WTC11 (cell line): Measurements from ENCODE around the gene CGB8. TPM values are rescaled to one million over a fixed set of nuclear protein-coding genes. Genes with fewer than 3 reads are reported as not detected.

Experiments
- ATAC-seq: fragments of 200-7000 bp; cut with Tn5 transposase; 2 replicates; pipeline ENCODE4 v1.10.0; 2021; ENCODE audit warnings: mild to moderate bottlenecking, moderate library complexity
- CTCF ChIA-PET: fragments of 300-600 bp; sonication (Branson Sonifier 250); formaldehyde crosslinking; loops from one replicate; lab custom pipeline; 2021; ENCODE audit warnings: antibody characterized with exemption; lab: Charles Lee
- POLR2A ChIA-PET: fragments of 350-600 bp; sonication (Branson Sonifier 250); formaldehyde crosslinking; loops from one replicate; lab custom pipeline; 2021; ENCODE audit warnings: antibody characterized with exemption; lab: Charles Lee
- DNase-seq: peaks from one replicate; pipeline ENCODE4 v3.0.0; 2021; ENCODE audit warnings: low spot score
- H3K27ac Mint-ChIP-seq: 2 replicates; pipeline ENCODE4 v1.8.0; 2021; ENCODE audit warnings: mixed read lengths
- H3K27me3 Mint-ChIP-seq: 2 replicates; pipeline ENCODE4 v1.8.0; 2021; ENCODE audit warnings: low read depth, mild to moderate bottlenecking, moderate library complexity, mixed read lengths
- H3K36me3 Mint-ChIP-seq: 2 replicates; pipeline ENCODE4 v1.8.0; 2021; ENCODE audit warnings: mixed read lengths
- H3K4me1 Mint-ChIP-seq: 2 replicates; pipeline ENCODE4 v1.8.0; 2022; ENCODE audit warnings: mixed read lengths
- H3K4me3 Mint-ChIP-seq: 2 replicates; pipeline ENCODE4 v1.8.0; 2021; ENCODE audit warnings: mild to moderate bottlenecking, moderate library complexity, mixed read lengths
- H3K9me3 Mint-ChIP-seq: 2 replicates; pipeline ENCODE4 v1.8.0; 2021; ENCODE audit warnings: mixed read lengths
- ELF4 ChIP-seq: sonication (generic); formaldehyde crosslinking; IDR thresholded peaks from 2 replicates; pipeline ENCODE4 v1.8.1; 2022; ENCODE audit warnings: low read depth, mild to moderate bottlenecking, moderate library complexity, missing genetic modification reagents
- ESRRA ChIP-seq: sonication (generic); formaldehyde crosslinking; IDR thresholded peaks from 2 replicates; pipeline ENCODE4 v1.8.1; 2022; ENCODE audit warnings: mild to moderate bottlenecking, missing genetic modification reagents, borderline replicate concordance
- FOXJ3 ChIP-seq: sonication (generic); formaldehyde crosslinking; IDR thresholded peaks from 2 replicates; pipeline ENCODE4 v1.9.0; 2021; ENCODE audit warnings: missing genetic modification reagents, mild to moderate bottlenecking, borderline replicate concordance
- FOXK1 ChIP-seq: sonication (generic); formaldehyde crosslinking; IDR thresholded peaks from 2 replicates; pipeline ENCODE4 v1.8.0; 2022; ENCODE audit warnings: mild to moderate bottlenecking, moderate library complexity, missing genetic modification reagents
- FOXP1 ChIP-seq: sonication (generic); formaldehyde crosslinking; IDR thresholded peaks from 2 replicates; pipeline ENCODE4 v1.8.0; 2022; ENCODE audit warnings: missing genetic modification reagents, mild to moderate bottlenecking, moderate library complexity, borderline replicate concordance
- IRF2 ChIP-seq: sonication (generic); formaldehyde crosslinking; IDR thresholded peaks from 2 replicates; pipeline ENCODE4 v1.8.0; 2022; ENCODE audit warnings: low read depth, missing genetic modification reagents, borderline replicate concordance
- MXD4 ChIP-seq: fragments of 250-450 bp; sonication (Bioruptor Pico); IDR thresholded peaks from 2 replicates; pipeline ENCODE4 v1.8.0; 2021; ENCODE audit warnings: mild to moderate bottlenecking, moderate library complexity, borderline replicate concordance
- NFYB ChIP-seq: sonication (generic); formaldehyde crosslinking; conservative IDR thresholded peaks from 2 replicates; pipeline ENCODE4 v1.8.0; 2022; ENCODE audit warnings: low read depth, missing genetic modification reagents
- NR3C1 ChIP-seq: sonication (generic); formaldehyde crosslinking; conservative IDR thresholded peaks from 2 replicates; pipeline ENCODE4 v1.8.1; 2023; ENCODE audit warnings: low read depth, mild to moderate bottlenecking, missing genetic modification reagents
- OVOL2 ChIP-seq: fragments of 250-450 bp; sonication (Bioruptor Pico); IDR thresholded peaks from 2 replicates; pipeline ENCODE4 v1.9.0; 2021; ENCODE audit warnings: mild to moderate bottlenecking, borderline replicate concordance
- ZNF317 ChIP-seq: sonication (generic); formaldehyde crosslinking; IDR thresholded peaks from 2 replicates; pipeline ENCODE4 v1.8.1; 2023; ENCODE audit warnings: low read depth, mild to moderate bottlenecking, moderate library complexity, missing genetic modification reagents, borderline replicate concordance
- ZNF396 ChIP-seq: fragments of 250-450 bp; sonication (Bioruptor Pico); IDR thresholded peaks from 2 replicates; pipeline ENCODE4 v1.8.0; 2021; ENCODE audit warnings: mild to moderate bottlenecking, moderate library complexity, borderline replicate concordance
- total RNA-seq: library from RNA; stranded (reverse); gene quantifications from 3 replicates; pipeline ENCODE4 v1.2.3, GENCODE V29; 2021
- TF ChIP-seq, protein P1 (sequence below): sonication (generic); formaldehyde crosslinking; IDR thresholded peaks from 2 replicates; pipeline ENCODE4 v1.8.0; 2023; ENCODE audit warnings: missing genetic modification reagents, mild to moderate bottlenecking, borderline replicate concordance
- TF ChIP-seq, protein P2 (sequence below): sonication (generic); formaldehyde crosslinking; IDR thresholded peaks from 2 replicates; pipeline ENCODE4 v1.8.1; 2022; ENCODE audit warnings: mild to moderate bottlenecking, moderate library complexity, missing genetic modification reagents
- TF ChIP-seq, protein P3 (sequence below): sonication (generic); formaldehyde crosslinking; conservative IDR thresholded peaks from 2 replicates; pipeline ENCODE4 v1.8.1; 2022; ENCODE audit warnings: mild to moderate bottlenecking, missing genetic modification reagents
- TF ChIP-seq, protein P4 (sequence below): sonication (generic); formaldehyde crosslinking; IDR thresholded peaks from 2 replicates; pipeline ENCODE4 v1.8.1; 2023; ENCODE audit warnings: mild to moderate bottlenecking, missing genetic modification reagents, borderline replicate concordance
- TF ChIP-seq, protein P5 (sequence below): sonication (generic); formaldehyde crosslinking; IDR thresholded peaks from 2 replicates; pipeline ENCODE4 v1.8.1; 2023; ENCODE audit warnings: mild to moderate bottlenecking, missing genetic modification reagents
- TF ChIP-seq, protein P6 (sequence below): sonication (generic); formaldehyde crosslinking; IDR thresholded peaks from 2 replicates; pipeline ENCODE4 v1.8.1; 2022; ENCODE audit warnings: mild to moderate bottlenecking, missing genetic modification reagents, moderate library complexity, borderline replicate concordance

CGB8 gene
- total RNA-seq, 1 experiment from 2014 or later, result 0.31 TPM

DNA sequence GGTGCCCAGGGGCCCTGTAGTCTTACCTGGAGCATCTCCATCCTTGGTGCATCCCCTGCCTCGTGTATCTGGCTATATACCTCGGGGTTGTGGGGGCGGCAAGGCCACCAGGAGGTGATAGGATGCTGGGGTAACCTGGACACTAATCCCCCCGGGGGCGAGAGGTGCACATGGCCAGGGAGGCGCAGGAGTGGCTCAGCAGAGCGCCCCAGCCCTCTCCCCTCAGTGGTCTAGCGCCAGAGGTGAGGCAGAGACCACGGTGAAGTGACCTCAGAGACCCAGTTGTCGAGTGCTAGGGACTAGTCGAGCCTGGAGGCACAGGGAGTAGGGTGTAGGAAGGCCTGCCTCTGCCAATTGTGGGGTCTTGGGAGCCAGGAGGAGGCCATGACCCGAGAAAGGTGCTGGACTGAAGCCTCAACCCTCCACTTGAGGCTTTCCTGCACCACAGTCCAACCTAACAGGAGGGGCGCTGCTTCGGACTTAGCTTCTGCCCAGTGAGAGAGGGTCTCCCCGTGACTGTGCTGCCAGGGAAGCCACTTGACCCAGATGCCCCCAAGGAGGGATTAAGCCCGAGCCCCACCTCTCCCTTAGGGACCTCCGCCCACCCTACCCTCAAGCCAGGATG lies 31.8 kb downstream of the CGB8 start, which contains the start of gene LHB (continued):
- TF ChIP-seq, protein P1, sequence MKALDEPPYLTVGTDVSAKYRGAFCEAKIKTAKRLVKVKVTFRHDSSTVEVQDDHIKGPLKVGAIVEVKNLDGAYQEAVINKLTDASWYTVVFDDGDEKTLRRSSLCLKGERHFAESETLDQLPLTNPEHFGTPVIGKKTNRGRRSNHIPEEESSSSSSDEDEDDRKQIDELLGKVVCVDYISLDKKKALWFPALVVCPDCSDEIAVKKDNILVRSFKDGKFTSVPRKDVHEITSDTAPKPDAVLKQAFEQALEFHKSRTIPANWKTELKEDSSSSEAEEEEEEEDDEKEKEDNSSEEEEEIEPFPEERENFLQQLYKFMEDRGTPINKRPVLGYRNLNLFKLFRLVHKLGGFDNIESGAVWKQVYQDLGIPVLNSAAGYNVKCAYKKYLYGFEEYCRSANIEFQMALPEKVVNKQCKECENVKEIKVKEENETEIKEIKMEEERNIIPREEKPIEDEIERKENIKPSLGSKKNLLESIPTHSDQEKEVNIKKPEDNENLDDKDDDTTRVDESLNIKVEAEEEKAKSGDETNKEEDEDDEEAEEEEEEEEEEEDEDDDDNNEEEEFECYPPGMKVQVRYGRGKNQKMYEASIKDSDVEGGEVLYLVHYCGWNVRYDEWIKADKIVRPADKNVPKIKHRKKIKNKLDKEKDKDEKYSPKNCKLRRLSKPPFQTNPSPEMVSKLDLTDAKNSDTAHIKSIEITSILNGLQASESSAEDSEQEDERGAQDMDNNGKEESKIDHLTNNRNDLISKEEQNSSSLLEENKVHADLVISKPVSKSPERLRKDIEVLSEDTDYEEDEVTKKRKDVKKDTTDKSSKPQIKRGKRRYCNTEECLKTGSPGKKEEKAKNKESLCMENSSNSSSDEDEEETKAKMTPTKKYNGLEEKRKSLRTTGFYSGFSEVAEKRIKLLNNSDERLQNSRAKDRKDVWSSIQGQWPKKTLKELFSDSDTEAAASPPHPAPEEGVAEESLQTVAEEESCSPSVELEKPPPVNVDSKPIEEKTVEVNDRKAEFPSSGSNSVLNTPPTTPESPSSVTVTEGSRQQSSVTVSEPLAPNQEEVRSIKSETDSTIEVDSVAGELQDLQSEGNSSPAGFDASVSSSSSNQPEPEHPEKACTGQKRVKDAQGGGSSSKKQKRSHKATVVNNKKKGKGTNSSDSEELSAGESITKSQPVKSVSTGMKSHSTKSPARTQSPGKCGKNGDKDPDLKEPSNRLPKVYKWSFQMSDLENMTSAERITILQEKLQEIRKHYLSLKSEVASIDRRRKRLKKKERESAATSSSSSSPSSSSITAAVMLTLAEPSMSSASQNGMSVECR, result no peak
- TF ChIP-seq IRF2 (CRISPR knock-in tag) (no peak), OVOL2 (CRISPR knock-in tag) (no peak), ZNF396 (CRISPR knock-in tag) (no peak)
- TF ChIP-seq, protein P2, sequence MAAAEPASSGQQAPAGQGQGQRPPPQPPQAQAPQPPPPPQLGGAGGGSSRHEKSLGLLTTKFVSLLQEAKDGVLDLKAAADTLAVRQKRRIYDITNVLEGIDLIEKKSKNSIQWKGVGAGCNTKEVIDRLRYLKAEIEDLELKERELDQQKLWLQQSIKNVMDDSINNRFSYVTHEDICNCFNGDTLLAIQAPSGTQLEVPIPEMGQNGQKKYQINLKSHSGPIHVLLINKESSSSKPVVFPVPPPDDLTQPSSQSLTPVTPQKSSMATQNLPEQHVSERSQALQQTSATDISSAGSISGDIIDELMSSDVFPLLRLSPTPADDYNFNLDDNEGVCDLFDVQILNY (CRISPR knock-in tag), result no peak

DNA sequence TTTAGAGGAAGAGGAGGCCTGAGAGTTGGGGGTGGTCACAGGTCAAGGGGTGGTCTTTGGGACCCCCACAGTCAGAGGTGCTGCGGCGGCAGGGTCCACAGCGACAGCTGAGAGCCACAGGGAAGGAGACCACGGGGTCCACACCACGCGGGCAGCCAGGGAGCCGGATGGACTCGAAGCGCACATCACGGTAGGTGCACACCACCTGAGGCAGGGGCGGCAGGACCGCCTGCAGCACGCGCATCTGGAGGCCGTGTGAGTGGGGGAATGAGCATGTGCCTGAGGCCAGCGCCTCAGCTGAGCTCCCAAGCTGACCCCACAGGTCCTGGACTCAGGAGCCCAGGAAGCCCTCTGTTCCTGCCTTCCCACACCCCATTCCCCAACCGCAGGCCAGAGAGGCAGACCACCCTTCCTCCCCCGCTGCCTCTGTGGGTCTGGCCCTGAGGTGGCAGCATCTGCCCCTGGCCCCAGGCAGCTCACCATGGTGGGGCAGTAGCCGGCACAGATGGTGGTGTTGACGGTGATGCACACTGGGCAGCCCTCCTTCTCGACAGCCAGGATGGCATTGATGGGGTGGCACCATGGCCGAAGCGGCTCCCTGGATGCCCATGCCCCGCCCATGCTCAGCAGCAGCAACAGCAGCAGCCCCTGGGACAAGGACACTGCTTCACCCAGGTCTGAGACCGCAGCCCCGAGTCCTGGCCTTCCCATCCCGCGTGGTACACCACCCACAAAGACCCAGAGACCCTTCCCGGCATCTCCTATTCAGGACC lies 32.7 kb downstream of the CGB8 start:
- CTCF ChIA-PET, result interaction anchor here (6.5 kb wide), 1 partner anchor 16 kb away, joined by 78 read pairs; no protein-coding TSS in a partner anchor
- H3K36me3 Mint-ChIP-seq, result peaks cover 25% of the 10 kb centered on the region

DNA sequence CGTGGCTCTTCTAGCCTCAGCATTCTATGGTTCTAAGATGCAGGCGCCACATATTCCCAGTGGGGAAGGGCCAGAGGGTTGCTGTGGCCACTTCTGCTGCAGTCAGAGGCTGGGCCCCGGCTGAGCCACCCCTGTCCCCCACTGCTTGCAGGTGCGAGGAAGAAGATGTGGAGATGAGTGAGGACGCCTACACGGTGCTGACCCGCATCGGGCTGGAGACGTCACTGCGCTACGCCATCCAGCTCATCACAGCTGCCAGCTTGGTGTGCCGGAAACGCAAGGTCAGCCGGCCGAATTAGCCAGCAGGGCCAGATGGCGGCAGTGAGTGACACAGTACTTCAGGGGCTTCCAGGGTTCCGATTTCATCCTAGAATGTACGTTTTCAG lies 34.0 kb downstream of the CGB8 start:
- Mint-ChIP-seq H3K36me3 (peaks cover 32% of the 10 kb centered on the region), H3K4me1 (peaks cover 13% of the 10 kb centered on the region), H3K4me3 (no peak overlapping the region), H3K9me3 (no peaks in the 10 kb centered on the region), H3K27me3 (peaks cover 16% of the 10 kb centered on the region), H3K27ac (no peak overlapping the region)
- DNase-seq (no peak), ATAC-seq (no peak)
- POLR2A ChIA-PET, result no interaction called here
- CTCF ChIA-PET, result interaction anchor here (1.8 kb wide), 1 partner anchor 15 kb away, joined by 10 read pairs; no protein-coding TSS in a partner anchor
- TF ChIP-seq ELF4 (CRISPR knock-in tag) (no peak), ESRRA (CRISPR knock-in tag) (no peak), NFYB (CRISPR knock-in tag) (no peak), FOXP1 (CRISPR knock-in tag) (no peak), ZNF396 (CRISPR knock-in tag) (no peak), FOXJ3 (CRISPR knock-in tag) (no peak), FOXK1 (CRISPR knock-in tag) (no peak), MXD4 (no peak)
- TF ChIP-seq, protein P3, sequence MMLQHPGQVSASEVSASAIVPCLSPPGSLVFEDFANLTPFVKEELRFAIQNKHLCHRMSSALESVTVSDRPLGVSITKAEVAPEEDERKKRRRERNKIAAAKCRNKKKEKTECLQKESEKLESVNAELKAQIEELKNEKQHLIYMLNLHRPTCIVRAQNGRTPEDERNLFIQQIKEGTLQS (CRISPR knock-in tag), result no peak
- TF ChIP-seq, protein P4, sequence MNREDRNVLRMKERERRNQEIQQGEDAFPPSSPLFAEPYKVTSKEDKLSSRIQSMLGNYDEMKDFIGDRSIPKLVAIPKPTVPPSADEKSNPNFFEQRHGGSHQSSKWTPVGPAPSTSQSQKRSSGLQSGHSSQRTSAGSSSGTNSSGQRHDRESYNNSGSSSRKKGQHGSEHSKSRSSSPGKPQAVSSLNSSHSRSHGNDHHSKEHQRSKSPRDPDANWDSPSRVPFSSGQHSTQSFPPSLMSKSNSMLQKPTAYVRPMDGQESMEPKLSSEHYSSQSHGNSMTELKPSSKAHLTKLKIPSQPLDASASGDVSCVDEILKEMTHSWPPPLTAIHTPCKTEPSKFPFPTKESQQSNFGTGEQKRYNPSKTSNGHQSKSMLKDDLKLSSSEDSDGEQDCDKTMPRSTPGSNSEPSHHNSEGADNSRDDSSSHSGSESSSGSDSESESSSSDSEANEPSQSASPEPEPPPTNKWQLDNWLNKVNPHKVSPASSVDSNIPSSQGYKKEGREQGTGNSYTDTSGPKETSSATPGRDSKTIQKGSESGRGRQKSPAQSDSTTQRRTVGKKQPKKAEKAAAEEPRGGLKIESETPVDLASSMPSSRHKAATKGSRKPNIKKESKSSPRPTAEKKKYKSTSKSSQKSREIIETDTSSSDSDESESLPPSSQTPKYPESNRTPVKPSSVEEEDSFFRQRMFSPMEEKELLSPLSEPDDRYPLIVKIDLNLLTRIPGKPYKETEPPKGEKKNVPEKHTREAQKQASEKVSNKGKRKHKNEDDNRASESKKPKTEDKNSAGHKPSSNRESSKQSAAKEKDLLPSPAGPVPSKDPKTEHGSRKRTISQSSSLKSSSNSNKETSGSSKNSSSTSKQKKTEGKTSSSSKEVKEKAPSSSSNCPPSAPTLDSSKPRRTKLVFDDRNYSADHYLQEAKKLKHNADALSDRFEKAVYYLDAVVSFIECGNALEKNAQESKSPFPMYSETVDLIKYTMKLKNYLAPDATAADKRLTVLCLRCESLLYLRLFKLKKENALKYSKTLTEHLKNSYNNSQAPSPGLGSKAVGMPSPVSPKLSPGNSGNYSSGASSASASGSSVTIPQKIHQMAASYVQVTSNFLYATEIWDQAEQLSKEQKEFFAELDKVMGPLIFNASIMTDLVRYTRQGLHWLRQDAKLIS (CRISPR knock-in tag), result no peak
- TF ChIP-seq, protein P5, sequence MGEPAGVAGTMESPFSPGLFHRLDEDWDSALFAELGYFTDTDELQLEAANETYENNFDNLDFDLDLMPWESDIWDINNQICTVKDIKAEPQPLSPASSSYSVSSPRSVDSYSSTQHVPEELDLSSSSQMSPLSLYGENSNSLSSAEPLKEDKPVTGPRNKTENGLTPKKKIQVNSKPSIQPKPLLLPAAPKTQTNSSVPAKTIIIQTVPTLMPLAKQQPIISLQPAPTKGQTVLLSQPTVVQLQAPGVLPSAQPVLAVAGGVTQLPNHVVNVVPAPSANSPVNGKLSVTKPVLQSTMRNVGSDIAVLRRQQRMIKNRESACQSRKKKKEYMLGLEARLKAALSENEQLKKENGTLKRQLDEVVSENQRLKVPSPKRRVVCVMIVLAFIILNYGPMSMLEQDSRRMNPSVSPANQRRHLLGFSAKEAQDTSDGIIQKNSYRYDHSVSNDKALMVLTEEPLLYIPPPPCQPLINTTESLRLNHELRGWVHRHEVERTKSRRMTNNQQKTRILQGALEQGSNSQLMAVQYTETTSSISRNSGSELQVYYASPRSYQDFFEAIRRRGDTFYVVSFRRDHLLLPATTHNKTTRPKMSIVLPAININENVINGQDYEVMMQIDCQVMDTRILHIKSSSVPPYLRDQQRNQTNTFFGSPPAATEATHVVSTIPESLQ, result no peak

More for the DNA sequence above, 32.7 kb downstream of the CGB8 start:
- TF ChIP-seq FOXP1 (CRISPR knock-in tag), result no peak
- no peak for TF ChIP-seq ZNF317 (CRISPR knock-in tag)
- TF ChIP-seq, protein P6, sequence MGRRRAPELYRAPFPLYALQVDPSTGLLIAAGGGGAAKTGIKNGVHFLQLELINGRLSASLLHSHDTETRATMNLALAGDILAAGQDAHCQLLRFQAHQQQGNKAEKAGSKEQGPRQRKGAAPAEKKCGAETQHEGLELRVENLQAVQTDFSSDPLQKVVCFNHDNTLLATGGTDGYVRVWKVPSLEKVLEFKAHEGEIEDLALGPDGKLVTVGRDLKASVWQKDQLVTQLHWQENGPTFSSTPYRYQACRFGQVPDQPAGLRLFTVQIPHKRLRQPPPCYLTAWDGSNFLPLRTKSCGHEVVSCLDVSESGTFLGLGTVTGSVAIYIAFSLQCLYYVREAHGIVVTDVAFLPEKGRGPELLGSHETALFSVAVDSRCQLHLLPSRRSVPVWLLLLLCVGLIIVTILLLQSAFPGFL, result no peak
- no peak for TF ChIP-seq NR3C1 (CRISPR knock-in tag)
- TF ChIP-seq, all 79 proteins: peak for 0
- H3K27me3 Mint-ChIP-seq, result peaks cover 30% of the 10 kb centered on the region
- no peak overlapping the region for H3K27ac Mint-ChIP-seq
- no peak for DNase-seq
- ATAC-seq, result no peak
- H3K4me1 Mint-ChIP-seq, result peaks cover 23% of the 10 kb centered on the region
- POLR2A ChIA-PET, result no interaction called here
- H3K9me3 Mint-ChIP-seq, result no peaks in the 10 kb centered on the region
- no peak overlapping the region for H3K4me3 Mint-ChIP-seq
